HG03095 (cell line): ENCODE data around the gene PGK1.
A peak's percentile ranks its signal among the peaks of the same experiment; 100 is the strongest.
"Not testable (repeated sequence)": the region's sequence is repeated elsewhere in the genome, so short reads cannot be mapped to it uniquely, and the experiment has no call there.

ENCODE experiments used
- ATAC-seq: cut with Tn5 transposase; IDR thresholded peaks from one replicate; pipeline ENCODE4 v1.9.1; 2021; ENCODE audit warnings: moderate library complexity; ENCODE audit not compliant: unreplicated experiment

PGK1 gene

GRCh38 chrX:78103623-78104446 is at the start of gene PGK1:
Gene PGK1 (plus strand): TSS chrX:78104248. CDS start chrX:78104341, 93 bp downstream.
- ATAC-seq = peak; percentile 95

GRCh38 chrX:78063687-78064086 is 40.4 kb upstream of the PGK1 start:
- ATAC-seq = no peak

DNA sequence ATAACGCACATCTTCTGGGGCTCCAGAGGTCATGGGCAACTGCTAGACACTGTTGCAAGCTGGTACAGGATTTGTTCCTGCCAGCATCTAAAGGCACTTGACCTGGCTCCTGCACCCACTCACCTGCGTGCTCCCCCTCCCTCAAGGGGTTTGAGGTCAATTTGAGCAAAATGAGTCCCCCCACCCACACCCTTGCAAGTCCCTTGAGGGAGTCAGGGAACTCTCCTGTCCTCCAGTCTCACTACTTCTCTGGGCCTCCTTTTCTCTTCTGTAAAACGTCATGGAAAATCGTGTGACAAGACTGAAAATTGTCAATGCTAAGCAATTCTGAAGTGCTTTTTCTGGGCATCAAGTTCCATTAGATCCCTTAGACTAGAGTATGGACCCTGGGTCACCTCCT is 39.9 kb upstream of the PGK1 start:
- ATAC-seq = no peak

GRCh38 chrX:78064698-78065601 is 39.1 kb upstream of the PGK1 start:
- peak; percentile 78 for ATAC-seq

- ATAC-seq = no peak
Measured at GRCh38 chrX:78066110-78066509, 37.9 kb upstream of the PGK1 start.

DNA sequence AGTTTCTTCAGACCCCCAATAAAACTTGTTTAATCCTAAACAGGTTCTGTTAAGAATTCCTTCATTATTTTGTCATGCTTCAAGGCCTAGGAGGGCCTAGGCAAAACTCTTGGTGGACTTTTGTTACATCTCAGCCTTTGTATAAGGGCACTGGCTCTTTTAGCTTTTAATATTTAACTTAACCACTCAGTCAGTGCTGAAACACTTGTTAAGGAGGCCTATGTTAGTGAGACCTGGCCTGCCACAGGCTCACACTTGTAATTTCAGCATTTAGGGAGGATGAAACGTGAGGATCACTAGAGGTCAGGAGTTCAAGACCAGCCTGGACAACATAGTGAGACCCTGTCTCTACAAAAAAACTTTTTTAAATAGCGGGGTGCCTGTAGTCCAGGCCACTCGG is 32.7 kb upstream of the PGK1 start:
- ATAC-seq = no peak

GRCh38 chrX:78073147-78074077 is 30.6 kb upstream of the PGK1 start:
- not testable (repeated sequence) for ATAC-seq

DNA sequence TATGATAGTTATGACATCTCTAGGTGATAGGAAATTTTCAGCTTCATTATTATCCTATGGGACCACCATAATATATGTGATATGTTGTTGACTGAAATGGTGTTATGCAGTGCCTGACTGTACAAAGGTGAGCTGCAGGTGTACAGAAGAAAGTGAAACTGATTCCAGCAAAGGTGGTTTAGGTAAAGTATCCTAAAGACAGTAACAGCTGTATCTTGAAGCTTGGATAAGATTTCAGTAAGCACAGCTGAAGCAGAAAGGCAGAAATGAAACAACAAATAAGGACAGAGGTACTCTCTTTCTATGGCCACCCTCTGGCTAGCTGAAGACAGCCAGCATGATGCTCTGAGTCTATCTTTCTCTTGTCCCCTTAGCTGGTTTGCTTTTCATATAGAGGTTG is 30.0 kb upstream of the PGK1 start:
- no peak for ATAC-seq

GRCh38 chrX:78075787-78076389 is 28.2 kb upstream of the PGK1 start:
- ATAC-seq = no peak

GRCh38 chrX:78081413-78081812 is 22.6 kb upstream of the PGK1 start:
- not testable (repeated sequence) for ATAC-seq

- ATAC-seq = peak; percentile 77
Measured at GRCh38 chrX:78092296-78092695, 11.8 kb upstream of the PGK1 start.

DNA sequence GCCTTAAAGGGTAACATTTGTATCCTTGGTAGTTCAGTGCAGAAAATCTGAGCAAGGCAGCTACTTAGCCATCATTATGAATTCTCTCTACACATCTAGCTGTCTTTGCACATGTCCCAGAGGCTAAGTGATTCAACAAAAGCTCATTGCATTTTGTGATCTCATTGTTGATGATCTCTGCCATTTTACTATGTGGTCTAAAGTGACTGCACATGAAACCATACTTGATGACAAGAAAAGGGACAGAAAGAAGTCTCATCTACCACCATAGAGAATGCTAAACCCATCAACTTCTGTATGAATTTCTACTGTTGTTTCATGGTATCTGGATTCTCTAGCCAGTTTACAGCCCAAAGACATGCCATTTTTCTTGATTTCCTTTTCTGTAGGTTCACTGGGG is 5.9 kb upstream of the PGK1 start:
- ATAC-seq = no peak

DNA sequence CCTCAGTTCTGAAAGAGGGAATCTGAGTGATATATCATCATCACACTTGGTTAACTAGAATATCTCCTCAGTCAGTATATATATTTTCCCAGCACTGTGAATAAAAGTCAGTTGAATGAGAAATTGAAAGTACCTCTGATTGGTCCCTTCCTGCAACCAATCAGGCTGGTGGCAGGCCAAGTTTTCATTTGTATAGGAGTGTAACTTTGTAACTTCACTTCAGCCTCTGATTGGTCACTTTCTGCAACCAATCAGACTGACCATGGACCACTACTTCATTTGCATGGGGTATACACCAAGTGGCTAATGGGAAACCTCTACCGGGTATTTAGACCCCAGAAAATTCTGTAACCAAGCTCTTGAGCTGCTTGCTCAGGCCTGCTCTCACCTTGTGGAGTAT is 2.0 kb upstream of the PGK1 start:
- no peak for ATAC-seq

DNA sequence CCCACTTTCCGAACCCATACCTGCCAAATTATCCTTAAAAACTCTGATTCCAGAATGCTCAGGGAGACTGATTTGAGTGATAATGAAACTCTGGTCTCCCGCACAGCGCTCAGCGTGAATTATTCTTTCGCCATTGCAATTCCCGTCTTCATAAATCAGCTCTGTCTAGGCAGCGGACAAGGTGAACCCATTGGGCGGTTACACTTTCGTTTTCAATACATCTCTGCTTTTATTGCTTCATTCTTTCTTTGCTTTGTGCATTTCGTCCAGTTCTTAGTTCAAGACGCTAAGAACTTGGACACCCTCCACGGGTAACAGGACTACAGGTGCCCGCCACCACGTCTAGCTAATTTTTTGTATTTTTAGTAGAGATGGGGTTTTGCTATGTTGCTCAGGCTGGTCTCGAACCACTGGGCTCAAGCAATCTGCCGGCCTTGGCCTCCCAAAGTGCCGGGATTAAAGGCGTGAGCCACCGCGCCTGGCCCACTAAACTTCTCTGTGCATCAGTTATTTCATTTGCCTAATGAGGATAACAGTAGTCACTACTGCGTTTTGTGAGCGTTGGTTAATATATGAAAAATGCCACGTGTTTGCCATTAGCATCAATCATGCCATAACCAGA is 936 bp upstream of the PGK1 start:
- no peak for ATAC-seq

DNA sequence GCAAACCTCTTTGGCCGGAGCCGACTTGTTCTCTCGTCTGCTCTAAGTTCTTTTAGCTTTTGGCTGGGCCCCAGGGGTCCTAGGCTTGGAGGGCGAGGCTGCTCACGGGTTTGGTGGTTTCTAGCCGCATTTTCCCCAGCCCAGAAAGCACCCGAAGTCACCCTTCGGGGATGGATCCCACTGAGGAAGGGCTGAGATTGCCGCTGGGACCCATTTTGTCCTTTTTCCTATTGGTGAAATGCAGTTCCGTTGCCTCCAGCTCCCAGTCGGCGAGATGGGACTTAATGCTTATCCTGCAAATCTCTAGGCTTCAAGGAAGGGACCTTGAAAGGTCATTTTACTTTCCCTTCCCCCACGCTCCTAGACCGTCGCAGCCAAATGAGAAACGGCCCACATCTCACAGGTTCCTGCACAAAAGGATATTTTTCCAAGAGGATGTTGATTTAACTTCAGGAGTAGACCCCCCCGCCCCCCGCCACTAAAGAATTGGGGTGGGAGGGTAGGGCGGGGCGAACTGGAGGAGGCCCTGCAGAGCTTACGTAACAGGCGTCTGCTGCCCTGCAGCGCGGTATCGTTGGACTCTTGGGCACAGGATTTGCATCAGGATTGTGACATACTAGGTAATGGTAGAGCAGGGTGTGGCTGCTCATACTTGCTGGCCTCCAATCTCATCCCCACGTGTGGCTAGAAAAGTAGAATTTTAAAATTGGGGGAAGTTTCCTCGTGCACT is 564 bp downstream of the PGK1 start:
- no peak for ATAC-seq

- ATAC-seq = no peak
Measured at GRCh38 chrX:78105944-78106650, 2.0 kb downstream of the PGK1 start.

DNA sequence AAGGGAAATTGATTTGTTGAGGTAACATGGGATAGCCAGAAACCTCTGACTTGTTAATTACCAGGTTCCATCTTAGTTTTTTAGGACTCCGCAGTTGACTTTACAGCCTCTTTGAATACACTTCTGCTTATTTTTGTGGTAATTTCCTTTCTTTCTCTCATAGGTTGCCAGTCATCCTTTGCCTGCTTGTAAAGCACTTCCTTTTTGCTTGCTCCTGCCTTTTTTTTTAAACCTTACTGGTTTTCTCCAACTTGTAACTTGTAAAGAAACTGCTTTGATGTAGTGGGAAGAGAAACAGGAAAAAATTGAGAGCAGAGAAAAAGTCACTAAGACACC is 2.6 kb downstream of the PGK1 start:
- no peak for ATAC-seq

- no peak for ATAC-seq
Measured at GRCh38 chrX:78109458-78109857, 5.4 kb downstream of the PGK1 start.
